ENCODE results near the gene SUGCT.

The SUGCT gene

DNA sequence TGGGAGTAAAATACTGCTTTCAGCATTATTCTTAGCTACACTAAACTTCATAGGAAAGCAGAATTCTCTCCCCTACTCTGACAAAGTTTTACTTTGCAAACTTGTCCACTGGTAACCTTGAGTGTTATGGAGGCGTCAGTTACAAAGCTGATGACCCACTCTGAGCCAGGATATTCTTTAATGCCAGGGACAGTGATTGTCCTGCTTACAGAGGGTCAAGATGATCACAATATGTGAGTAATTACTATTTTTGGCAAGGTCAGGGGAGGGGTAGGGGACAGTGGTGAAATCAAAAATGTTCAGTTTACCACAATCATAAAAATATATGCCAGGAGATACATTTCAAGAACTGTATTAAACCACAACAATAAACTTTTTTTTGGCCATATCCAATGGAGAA is 520.6 kb downstream of the SUGCT start:
- H3K4me2 ChIP-seq (ENCODE audit: insufficient read depth, low read length), result no peak overlapping the region
- H3K79me2 ChIP-seq (ENCODE audit: insufficient read depth, low read length), result no peaks in the 10 kb centered on the region
- TF ChIP-seq CTCF (IDR thresholded peaks at IDR 0.05; ENCODE audit: borderline replicate concordance, extremely low read depth, low read length, poor library complexity, severe bottlenecking) (no peak), EZH2 (IDR thresholded peaks at IDR 0.05; ENCODE audit: borderline replicate concordance, low read depth, low read length, severe bottlenecking) (no peak)
- H2AFZ ChIP-seq (ENCODE audit: low read depth, low read length), result no peak overlapping the region
- H3K27me3 ChIP-seq (ENCODE audit: insufficient read depth, low read length, poor library complexity), result no peaks in the 10 kb centered on the region
- no peak for ATAC-seq (ENCODE audit: insufficient read depth, low read depth)
- H3K4me3 ChIP-seq (ENCODE audit: low read depth in 1 of 2, low read length in 2 of 2), result no peak overlapping the region
- no peaks in the 10 kb centered on the region for H3K36me3 ChIP-seq (ENCODE audit: insufficient read depth, low read length)
- no peaks in the 10 kb centered on the region for H4K20me1 ChIP-seq (ENCODE audit: insufficient read depth, low read length)
- H3K9ac ChIP-seq (ENCODE audit: low read depth, low read length), result no peak overlapping the region
- no peak overlapping the region for H3K27ac ChIP-seq (ENCODE audit: low read length)
- DNase-seq, result no peak
- H3K4me1 ChIP-seq (ENCODE audit: insufficient read depth, low read length), result no peaks in the 10 kb centered on the region
- no peaks in the 10 kb centered on the region for H3K9me3 ChIP-seq (ENCODE audit: insufficient read depth, low read length, severe bottlenecking)

DNA sequence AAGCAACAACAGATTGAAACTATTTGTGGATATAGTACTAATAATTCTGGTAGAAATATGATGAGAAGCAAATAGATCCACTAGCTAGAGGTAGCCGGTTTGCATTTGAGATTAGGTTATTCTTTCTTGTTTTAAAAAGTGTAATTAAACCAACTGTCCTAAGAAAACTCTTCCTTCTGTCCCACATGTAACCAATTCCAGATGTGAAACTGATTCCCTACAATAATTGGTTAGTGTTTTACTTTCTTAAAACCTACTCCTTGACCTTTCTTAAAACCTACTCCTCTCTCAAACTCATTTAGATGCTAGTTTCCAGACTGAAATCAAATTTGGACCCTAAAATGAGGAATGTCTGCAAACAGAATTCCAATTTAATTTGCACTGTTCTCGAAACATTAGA is 521.5 kb downstream of the SUGCT start:
- Histone ChIP-seq H3K79me2 (ENCODE audit: insufficient read depth, low read length) (no peaks in the 10 kb centered on the region), H3K4me2 (ENCODE audit: insufficient read depth, low read length) (no peak overlapping the region)
- ATAC-seq (ENCODE audit: insufficient read depth, low read depth), result no peak

GRCh38 chr7:40658729-40659128 is 523.9 kb downstream of the SUGCT start:
- TF ChIP-seq CTCF (IDR thresholded peaks at IDR 0.05; ENCODE audit: borderline replicate concordance, extremely low read depth, low read length, poor library complexity, severe bottlenecking), result no peak
- no peak for TF ChIP-seq EZH2 (IDR thresholded peaks at IDR 0.05; ENCODE audit: borderline replicate concordance, low read depth, low read length, severe bottlenecking)
- Histone ChIP-seq H2AFZ (ENCODE audit: low read depth, low read length) (no peak overlapping the region), H3K27ac (ENCODE audit: low read length) (no peak overlapping the region), H3K79me2 (ENCODE audit: insufficient read depth, low read length) (no peaks in the 10 kb centered on the region), H4K20me1 (ENCODE audit: insufficient read depth, low read length) (no peaks in the 10 kb centered on the region), H3K4me3 (ENCODE audit: low read depth in 1 of 2, low read length in 2 of 2) (no peak overlapping the region), H3K9ac (ENCODE audit: low read depth, low read length) (no peak overlapping the region), H3K4me2 (ENCODE audit: insufficient read depth, low read length) (no peak overlapping the region), H3K9me3 (ENCODE audit: insufficient read depth, low read length, severe bottlenecking) (no peaks in the 10 kb centered on the region), H3K36me3 (ENCODE audit: insufficient read depth, low read length) (no peaks in the 10 kb centered on the region), H3K4me1 (ENCODE audit: insufficient read depth, low read length) (no peaks in the 10 kb centered on the region), H3K27me3 (ENCODE audit: insufficient read depth, low read length, poor library complexity) (no peaks in the 10 kb centered on the region)
- no peak for ATAC-seq (ENCODE audit: insufficient read depth, low read depth)
- DNase-seq, result no peak

More for the DNA sequence above, 521.5 kb downstream of the SUGCT start:
- no peaks in the 10 kb centered on the region for H3K27me3 ChIP-seq (ENCODE audit: insufficient read depth, low read length, poor library complexity)
- no peaks in the 10 kb centered on the region for H3K4me1 ChIP-seq (ENCODE audit: insufficient read depth, low read length)
- H4K20me1 ChIP-seq (ENCODE audit: insufficient read depth, low read length), result no peaks in the 10 kb centered on the region
- H3K27ac ChIP-seq (ENCODE audit: low read length), result no peak overlapping the region
- no peaks in the 10 kb centered on the region for H3K9me3 ChIP-seq (ENCODE audit: insufficient read depth, low read length, severe bottlenecking)
- DNase-seq, result no peak
- no peak overlapping the region for H3K9ac ChIP-seq (ENCODE audit: low read depth, low read length)
- no peak overlapping the region for H2AFZ ChIP-seq (ENCODE audit: low read depth, low read length)
- H3K4me3 ChIP-seq (ENCODE audit: low read depth in 1 of 2, low read length in 2 of 2), result no peak overlapping the region
- no peak for TF ChIP-seq EZH2 (IDR thresholded peaks at IDR 0.05; ENCODE audit: borderline replicate concordance, low read depth, low read length, severe bottlenecking)
- no peak for TF ChIP-seq CTCF (IDR thresholded peaks at IDR 0.05; ENCODE audit: borderline replicate concordance, extremely low read depth, low read length, poor library complexity, severe bottlenecking)
- H3K36me3 ChIP-seq (ENCODE audit: insufficient read depth, low read length), result no peaks in the 10 kb centered on the region

GRCh38 chr7:40659231-40659630 is 524.4 kb downstream of the SUGCT start:
- Histone ChIP-seq H3K4me1 (ENCODE audit: insufficient read depth, low read length) (no peaks in the 10 kb centered on the region), H3K36me3 (ENCODE audit: insufficient read depth, low read length) (no peaks in the 10 kb centered on the region), H3K4me2 (ENCODE audit: insufficient read depth, low read length) (no peak overlapping the region), H3K9ac (ENCODE audit: low read depth, low read length) (no peak overlapping the region), H3K27me3 (ENCODE audit: insufficient read depth, low read length, poor library complexity) (no peaks in the 10 kb centered on the region), H4K20me1 (ENCODE audit: insufficient read depth, low read length) (no peaks in the 10 kb centered on the region), H2AFZ (ENCODE audit: low read depth, low read length) (no peak overlapping the region), H3K4me3 (ENCODE audit: low read depth in 1 of 2, low read length in 2 of 2) (no peak overlapping the region), H3K9me3 (ENCODE audit: insufficient read depth, low read length, severe bottlenecking) (no peaks in the 10 kb centered on the region), H3K79me2 (ENCODE audit: insufficient read depth, low read length) (no peaks in the 10 kb centered on the region), H3K27ac (ENCODE audit: low read length) (no peak overlapping the region)
- DNase-seq (no peak), ATAC-seq (ENCODE audit: insufficient read depth, low read depth) (no peak)
- no peak for TF ChIP-seq EZH2 (IDR thresholded peaks at IDR 0.05; ENCODE audit: borderline replicate concordance, low read depth, low read length, severe bottlenecking)
- no peak for TF ChIP-seq CTCF (IDR thresholded peaks at IDR 0.05; ENCODE audit: borderline replicate concordance, extremely low read depth, low read length, poor library complexity, severe bottlenecking)

Data from DND-41 (cell line).